SJSA1 (cell line): Measurements from ENCODE around the gene TDRD12. TPM values are rescaled to one million over a fixed set of nuclear protein-coding genes. Genes with fewer than 3 reads are reported as not detected.
"Not testable (repeated sequence)": the region's sequence is repeated elsewhere in the genome, so short reads cannot be mapped to it uniquely, and the experiment has no call there.

Experiments
- DNase-seq, 2 experiments: peaks; one replicate each; pipeline ENCODE4 v3.0.0-alpha.2; 2015 to 2020; ENCODE audit warnings: low spot score in 2 of 2, low read depth in 1 of 2
- H3K27ac ChIP-seq: fragments of 250-450 bp; sonication (Bioruptor Pico); 2 replicates; pipeline ENCODE4 v1.5.1; 2020; ENCODE audit warnings: mild to moderate bottlenecking, moderate library complexity
- H3K27me3 ChIP-seq: fragments of 250-450 bp; sonication (Bioruptor Pico); replicated peaks from 2 replicates; pipeline ENCODE4 v1.5.1; 2020; ENCODE audit warnings: mild to moderate bottlenecking, moderate library complexity
- H3K36me3 ChIP-seq: fragments of 250-450 bp; sonication (Bioruptor Pico); 2 replicates; pipeline ENCODE4 v1.5.1; 2020; ENCODE audit warnings: mild to moderate bottlenecking
- H3K4me1 ChIP-seq: fragments of 250-450 bp; sonication (Bioruptor Pico); replicated peaks from 2 replicates; pipeline ENCODE4 v1.6.1; 2021; ENCODE audit warnings: mild to moderate bottlenecking
- H3K4me3 ChIP-seq: fragments of 250-450 bp; sonication (Bioruptor Pico); 2 replicates; pipeline ENCODE4 v1.5.1; 2020; ENCODE audit warnings: mild to moderate bottlenecking
- H3K9me3 ChIP-seq: fragments of 250-450 bp; sonication (Bioruptor Pico); replicated peaks from 2 replicates; pipeline ENCODE4 v1.5.1; 2020; ENCODE audit warnings: mild to moderate bottlenecking
- total RNA-seq: library from RNA; depleted of rRNA; stranded (reverse); fragments of >200 nt; shearing (Covaris generic); gene quantifications from 2 replicates; pipeline ENCODE4 v1.2.3, GENCODE V29; 2014

Gene TDRD12
- total RNA-seq, 1 experiment from 2014 or later = 0.05 TPM

DNA sequence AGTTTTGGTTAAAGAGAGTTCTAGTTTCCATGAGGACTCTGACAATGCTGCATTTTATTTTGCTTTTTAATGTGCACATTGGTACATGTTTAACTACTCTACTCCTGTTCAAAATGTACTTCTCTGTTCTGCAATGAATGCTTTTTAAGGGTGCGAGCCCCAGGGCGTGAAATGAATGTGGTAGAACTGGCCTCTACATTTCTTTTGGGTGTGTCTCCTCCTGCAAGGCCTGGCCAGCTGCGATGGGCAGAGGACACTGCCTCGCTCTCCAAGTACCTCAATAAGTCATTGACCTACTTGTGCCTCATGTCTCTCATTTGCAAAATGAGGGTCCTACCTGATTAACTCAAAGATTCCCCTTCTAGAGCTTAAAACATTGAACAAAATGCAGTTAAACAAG is 37.2 kb upstream of the TDRD12 start:
- no peaks in the 10 kb centered on the region for H3K9me3 ChIP-seq
- no peaks in the 10 kb centered on the region for H3K36me3 ChIP-seq
- H3K27me3 ChIP-seq = peaks cover 16% of the 10 kb centered on the region
- no peak for DNase-seq
- no peak overlapping the region for H3K4me3 ChIP-seq
- no peaks in the 10 kb centered on the region for H3K4me1 ChIP-seq
- no peak overlapping the region for H3K27ac ChIP-seq

DNA sequence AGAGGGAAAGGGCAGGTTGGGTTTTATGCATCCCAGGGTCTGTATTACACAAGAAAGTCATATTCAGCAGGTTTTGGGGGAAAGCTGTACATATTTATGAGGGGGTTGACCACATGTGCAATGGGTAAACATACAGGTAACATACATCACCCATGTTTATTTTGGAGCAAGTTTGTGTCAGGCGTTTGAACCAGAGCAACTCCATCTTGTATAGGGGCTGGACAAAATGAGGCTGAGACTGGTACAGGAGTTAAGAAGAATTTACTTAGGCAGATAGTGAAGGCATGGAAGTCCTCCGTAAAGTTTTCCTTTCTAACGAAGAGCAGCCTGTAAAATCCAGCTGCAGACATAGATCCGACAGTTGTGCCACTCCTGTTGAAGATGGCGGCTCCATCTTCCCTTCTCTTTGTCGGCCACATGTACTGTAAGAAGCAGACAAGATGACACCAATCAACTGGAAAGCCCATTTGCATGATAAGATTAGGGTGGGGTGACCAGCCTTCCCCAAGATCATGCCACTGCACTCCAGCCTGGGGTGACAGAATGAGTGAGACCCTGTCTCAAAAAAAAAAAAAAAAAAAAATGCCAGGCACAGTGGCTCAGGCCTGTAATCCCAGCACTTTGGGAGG is 32.6 kb upstream of the TDRD12 start:
- Histone ChIP-seq H3K9me3 (0 out of 2 replicates have a peak, but pooled peaks cover under 1% of the 10 kb centered on the region), H3K36me3 (peaks cover 4% of the 10 kb centered on the region), H3K27me3 (0 out of 2 replicates have a peak, but pooled peaks cover 6% of the 10 kb centered on the region), H3K4me1 (peaks cover 9% of the 10 kb centered on the region), H3K4me3 (no peak overlapping the region), H3K27ac (no peak overlapping the region)
- DNase-seq = no peak

- Histone ChIP-seq H3K27me3 (no peaks in the 10 kb centered on the region), H3K9me3 (0 out of 2 replicates have a peak, but pooled peaks cover 4% of the 10 kb centered on the region), H3K36me3 (peaks cover 11% of the 10 kb centered on the region), H3K4me1 (peaks cover 16% of the 10 kb centered on the region), H3K4me3 (no peak overlapping the region), H3K27ac (no peak overlapping the region)
- no peak for DNase-seq
Observed at GRCh38 chr19:32687681-32688080, 31.9 kb upstream of the TDRD12 start.

GRCh38 chr19:32688311-32688710 is 31.3 kb upstream of the TDRD12 start:
- peaks cover 17% of the 10 kb centered on the region for H3K36me3 ChIP-seq

GRCh38 chr19:32691291-32691951 is 28.1 kb upstream of the TDRD12 start, which contains the start of gene NUDT19:
Gene NUDT19, plus strand, starts transcription at chr19:32691821. Its CDS starts 140 bp downstream, at chr19:32691961.
- H3K4me3 ChIP-seq = peak within 1 kb of the TSS; percentile 94
- H3K27me3 ChIP-seq = no peaks in the 10 kb centered on the region
- peaks cover 8% of the 10 kb centered on the region; the same call in 1 of the 2 replicates for H3K9me3 ChIP-seq
- peaks cover 30% of the 10 kb centered on the region for H3K36me3 ChIP-seq
- peak within 1 kb of the TSS; percentile 67 for H3K27ac ChIP-seq
- peaks cover 27% of the 10 kb centered on the region for H3K4me1 ChIP-seq
- peak; percentile 85 to 90 for DNase-seq

More at GRCh38 chr19:32688311-32688710, 31.3 kb upstream of the TDRD12 start:
- no peak for DNase-seq
- H3K27me3 ChIP-seq = no peaks in the 10 kb centered on the region
- H3K27ac ChIP-seq = no peak overlapping the region
- no peak overlapping the region for H3K4me3 ChIP-seq
- peaks cover 22% of the 10 kb centered on the region for H3K4me1 ChIP-seq
- H3K9me3 ChIP-seq = peaks cover 6% of the 10 kb centered on the region; the same call in 1 of the 2 replicates

DNA sequence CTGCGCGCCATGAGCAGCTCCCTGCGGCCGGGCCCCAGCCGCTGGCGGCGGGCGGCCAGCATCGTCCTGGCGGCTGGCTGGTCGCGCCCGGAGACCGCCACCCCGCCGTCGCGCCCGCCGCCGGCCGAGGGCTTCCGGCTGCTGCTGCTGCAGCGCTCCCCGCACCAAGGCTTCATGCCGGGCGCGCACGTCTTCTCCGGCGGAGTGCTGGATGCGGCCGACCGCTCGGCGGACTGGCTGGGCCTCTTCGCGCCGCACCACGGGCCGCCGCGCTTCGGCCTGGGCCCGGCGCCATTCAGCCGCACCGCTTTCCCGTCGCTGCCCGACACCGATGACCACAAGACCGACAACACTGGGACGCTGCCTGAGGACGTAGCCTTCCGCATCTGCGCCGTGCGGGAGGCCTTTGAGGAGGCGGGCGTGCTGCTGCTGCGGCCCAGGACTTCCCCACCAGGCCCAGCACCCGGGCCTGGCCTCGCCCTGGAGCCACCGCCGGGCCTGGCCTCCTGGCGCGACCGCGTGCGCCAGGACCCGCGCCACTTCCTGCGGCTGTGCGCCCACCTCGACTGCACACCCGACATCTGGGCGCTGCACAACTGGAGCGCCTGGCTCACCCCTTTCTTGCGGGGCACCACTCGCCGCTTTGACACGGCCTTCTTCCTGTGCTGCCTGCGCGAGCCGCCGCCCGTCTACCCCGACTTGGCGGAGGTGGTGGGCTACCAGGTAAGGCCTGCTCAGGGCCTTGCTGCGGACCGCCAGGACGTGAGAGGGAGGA is 27.4 kb upstream of the TDRD12 start:
- H3K4me1 ChIP-seq = peaks cover 27% of the 10 kb centered on the region
- peaks cover 8% of the 10 kb centered on the region; the same call in 1 of the 2 replicates for H3K9me3 ChIP-seq
- H3K4me3 ChIP-seq = peak overlapping the region; percentile 94
- H3K36me3 ChIP-seq = peaks cover 32% of the 10 kb centered on the region
- DNase-seq = peak; percentile 66 to 67
- H3K27me3 ChIP-seq = no peaks in the 10 kb centered on the region
- peak overlapping the region; percentile 67 for H3K27ac ChIP-seq

GRCh38 chr19:32692727-32693061 is 26.9 kb upstream of the TDRD12 start:
- Histone ChIP-seq H3K36me3 (peaks cover 37% of the 10 kb centered on the region), H3K4me1 (peaks cover 27% of the 10 kb centered on the region), H3K27ac (peak overlapping the region; percentile 67), H3K9me3 (peaks cover 8% of the 10 kb centered on the region; the same call in 1 of the 2 replicates), H3K27me3 (no peaks in the 10 kb centered on the region), H3K4me3 (peak overlapping the region; percentile 94)
- DNase-seq = no peak

- H3K4me1 ChIP-seq = peaks cover 27% of the 10 kb centered on the region
- not testable (repeated sequence) for H3K9me3 ChIP-seq, DNase-seq, H3K27me3 ChIP-seq, H3K27ac ChIP-seq
- peak overlapping the region; percentile 94 for H3K4me3 ChIP-seq
- peaks cover 40% of the 10 kb centered on the region for H3K36me3 ChIP-seq
Observed at GRCh38 chr19:32693151-32694108, 26.1 kb upstream of the TDRD12 start.

- H3K4me1 ChIP-seq = peaks cover 27% of the 10 kb centered on the region
- peaks cover 47% of the 10 kb centered on the region for H3K36me3 ChIP-seq
- not testable (repeated sequence) for H3K27me3 ChIP-seq, DNase-seq, H3K27ac ChIP-seq, H3K9me3 ChIP-seq, H3K4me3 ChIP-seq
Observed at GRCh38 chr19:32694316-32694715, 25.3 kb upstream of the TDRD12 start.

- not testable (repeated sequence) for H3K27me3 ChIP-seq, H3K27ac ChIP-seq, H3K4me3 ChIP-seq, DNase-seq, H3K9me3 ChIP-seq
- Histone ChIP-seq H3K36me3 (peaks cover 52% of the 10 kb centered on the region), H3K4me1 (peaks cover 27% of the 10 kb centered on the region)
Observed at GRCh38 chr19:32694851-32695250, 24.7 kb upstream of the TDRD12 start.

DNA sequence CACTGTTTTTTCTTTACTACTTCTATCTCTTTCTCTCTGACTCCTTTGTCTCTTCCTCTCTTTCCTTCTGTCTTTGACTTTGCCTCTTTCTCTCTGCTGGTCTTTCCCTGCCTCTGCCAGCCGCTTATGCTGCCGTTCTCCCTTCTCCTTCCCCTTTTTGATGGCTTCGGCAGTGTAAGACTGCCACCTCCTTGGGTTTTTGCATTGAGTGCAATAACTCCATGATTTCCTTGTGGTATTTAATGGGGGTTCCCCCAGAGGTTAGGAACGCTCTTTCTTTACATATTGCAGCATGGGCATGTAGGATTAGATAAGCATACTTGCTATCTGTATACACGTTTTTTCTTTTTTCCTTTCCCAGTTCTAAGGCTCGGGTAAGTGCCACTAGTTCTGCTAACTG is 24.1 kb upstream of the TDRD12 start:
- peaks cover 59% of the 10 kb centered on the region for H3K36me3 ChIP-seq
- H3K9me3 ChIP-seq, DNase-seq: not testable (repeated sequence)

GRCh38 chr19:32696771-32697170 is 22.8 kb upstream of the TDRD12 start:
- not testable (repeated sequence) for DNase-seq, H3K9me3 ChIP-seq, H3K27ac ChIP-seq, H3K27me3 ChIP-seq, H3K4me3 ChIP-seq
- peaks cover 63% of the 10 kb centered on the region for H3K36me3 ChIP-seq
- peaks cover 20% of the 10 kb centered on the region for H3K4me1 ChIP-seq

More for the DNA sequence above, 24.1 kb upstream of the TDRD12 start:
- H3K27me3 ChIP-seq, H3K4me3 ChIP-seq, H3K27ac ChIP-seq: not testable (repeated sequence)
- H3K4me1 ChIP-seq = peaks cover 27% of the 10 kb centered on the region

DNA sequence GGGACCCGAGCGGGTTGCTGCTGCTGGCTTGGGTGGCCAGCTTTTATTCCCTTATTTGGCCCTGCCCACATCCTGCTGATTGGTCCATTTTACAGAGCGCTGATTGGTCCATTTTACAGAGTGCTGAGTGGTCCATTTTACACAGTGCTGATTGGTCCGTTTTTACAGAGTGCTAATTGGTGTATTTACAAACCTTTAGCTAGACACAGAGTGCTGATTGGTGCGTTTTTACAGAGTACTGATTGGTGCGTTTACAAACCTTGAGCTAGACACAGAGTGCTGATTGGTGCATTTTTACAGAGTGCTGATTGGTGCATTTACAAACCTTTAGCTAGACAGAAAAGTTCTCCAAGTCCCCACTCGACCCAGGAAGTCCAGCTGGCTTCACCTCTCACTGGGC is 19.4 kb upstream of the TDRD12 start:
- not testable (repeated sequence) for H3K4me3 ChIP-seq, H3K27me3 ChIP-seq, DNase-seq, H3K27ac ChIP-seq, H3K4me1 ChIP-seq
- Histone ChIP-seq H3K36me3 (peaks cover 64% of the 10 kb centered on the region), H3K9me3 (peaks cover 16% of the 10 kb centered on the region)
